OCI-LY1 (cell line): ENCODE results near the gene RAB33A.

Experiments
- CTCF ChIP-seq: fragments of 200-600 bp; sonication (generic), shearing (Covaris generic); IDR thresholded peaks from 2 replicates; pipeline ENCODE4 v1.5.1; 2017; ENCODE audit warnings: mild to moderate bottlenecking, antibody characterized with exemption, low read length, moderate library complexity, mixed read lengths
- EZH2 ChIP-seq: fragments of 200-600 bp; sonication (generic), shearing (Covaris generic); IDR thresholded peaks from 2 replicates; pipeline ENCODE4 v1.8.0; 2017; ENCODE audit warnings: borderline replicate concordance, mixed run types, mild to moderate bottlenecking, antibody characterized with exemption, low read length, moderate library complexity, mixed read lengths

- TF ChIP-seq CTCF (no peak), EZH2 (no peak)
Observed at GRCh38 chrX:130212371-130212770, 40.6 kb downstream of the RAB33A start.
